Gastrocnemius medialis (tissue), 4 donors: ENCODE results near the gene MSTO1.
A peak's percentile ranks its signal among the peaks of the same experiment; 100 is the strongest.

Experiments used
- CTCF ChIP-seq, 5 experiments: fragments of 450-650 bp in 3 of 5; fragments of 200-600 bp in 2 of 5; sonication (generic) in 2 of 5; IDR thresholded peaks in 4 of 5; conservative IDR thresholded peaks in 1 of 5; 1 replicate in 4 of 5; 2 replicates in 1 of 5; pipeline ENCODE4 v1.5.1; 2016 to 2019; ENCODE audit warnings: antibody characterized with exemption in 5 of 5, mild to moderate bottlenecking in 3 of 5, moderate library complexity in 3 of 5
- POLR2A ChIP-seq, 2 donors: fragments of 450-650 bp; IDR thresholded peaks; one replicate each; pipeline ENCODE4 v1.6.1; 2017; ENCODE audit warnings: antibody characterized with exemption in 2 of 2, mild to moderate bottlenecking in 2 of 2, moderate library complexity in 2 of 2

GRCh38 chr1:155648207-155649147 is 38.5 kb downstream of the MSTO1 start:
- TF ChIP-seq POLR2A (IDR thresholded peaks at IDR 0.05) (no peak), CTCF (IDR thresholded peaks at IDR 0.05 in 4 of 5, conservative IDR thresholded peaks at IDR 0.05 in 1 of 5) (peak in 1 of 5 experiments; percentile 25)
